B cell (primary cell): Measurements from ENCODE around the gene CNKSR2.

Source experiments
- EZH2 ChIP-seq: IDR thresholded peaks from 2 replicates; pipeline ENCODE4 v1.6.1; 2012; ENCODE audit warnings: borderline replicate concordance, low read depth, mild to moderate bottlenecking, moderate library complexity, low read length; ENCODE audit not compliant: insufficient read depth, poor library complexity, severe bottlenecking
- TF ChIP-seq, protein P1 (sequence below): fragments of 200-600 bp; IDR thresholded peaks from one replicate; pipeline ENCODE4 v1.8.0; 2022; ENCODE audit warnings: antibody characterized with exemption, mild to moderate bottlenecking

DNA sequence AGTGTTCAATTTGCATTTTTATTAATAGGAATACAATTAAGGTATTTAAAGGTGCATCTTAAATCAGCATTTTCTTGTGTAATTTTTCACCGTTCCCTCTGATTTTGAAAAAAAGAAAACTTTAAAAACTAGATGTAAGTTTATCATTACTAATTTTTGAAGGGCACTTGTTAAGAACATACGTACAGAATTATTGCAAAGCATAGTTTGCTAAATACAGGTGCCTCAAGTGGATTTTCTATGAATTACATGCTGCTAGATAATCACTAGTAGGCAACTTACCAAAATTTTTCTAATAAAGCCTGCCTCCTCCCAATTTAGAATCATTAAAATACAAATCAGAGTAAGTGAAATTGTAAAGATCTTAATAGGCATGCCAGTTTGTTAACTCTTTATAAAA, 8.5 kb downstream of the CNKSR2 start:
- TF ChIP-seq EZH2, result no peak
- TF ChIP-seq, protein P1, sequence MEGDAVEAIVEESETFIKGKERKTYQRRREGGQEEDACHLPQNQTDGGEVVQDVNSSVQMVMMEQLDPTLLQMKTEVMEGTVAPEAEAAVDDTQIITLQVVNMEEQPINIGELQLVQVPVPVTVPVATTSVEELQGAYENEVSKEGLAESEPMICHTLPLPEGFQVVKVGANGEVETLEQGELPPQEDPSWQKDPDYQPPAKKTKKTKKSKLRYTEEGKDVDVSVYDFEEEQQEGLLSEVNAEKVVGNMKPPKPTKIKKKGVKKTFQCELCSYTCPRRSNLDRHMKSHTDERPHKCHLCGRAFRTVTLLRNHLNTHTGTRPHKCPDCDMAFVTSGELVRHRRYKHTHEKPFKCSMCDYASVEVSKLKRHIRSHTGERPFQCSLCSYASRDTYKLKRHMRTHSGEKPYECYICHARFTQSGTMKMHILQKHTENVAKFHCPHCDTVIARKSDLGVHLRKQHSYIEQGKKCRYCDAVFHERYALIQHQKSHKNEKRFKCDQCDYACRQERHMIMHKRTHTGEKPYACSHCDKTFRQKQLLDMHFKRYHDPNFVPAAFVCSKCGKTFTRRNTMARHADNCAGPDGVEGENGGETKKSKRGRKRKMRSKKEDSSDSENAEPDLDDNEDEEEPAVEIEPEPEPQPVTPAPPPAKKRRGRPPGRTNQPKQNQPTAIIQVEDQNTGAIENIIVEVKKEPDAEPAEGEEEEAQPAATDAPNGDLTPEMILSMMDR, result peak; percentile 58
